ENCODE measurements around the gene MOBP.
A peak's percentile ranks its signal among the peaks of the same experiment; 100 is the strongest.
"Not testable (repeated sequence)": the region's sequence is repeated elsewhere in the genome, so short reads cannot be mapped to it uniquely, and the experiment has no call there.

MOBP gene

GRCh38 chr3:39449796-39450195 lies 17.7 kb upstream of the MOBP start:
- DNase-seq (ENCODE audit: low read depth, low spot score) = no peak

- no peak for DNase-seq (ENCODE audit: low read depth, low spot score)
Observed at GRCh38 chr3:39453134-39453533, 14.3 kb upstream of the MOBP start.

GRCh38 chr3:39453872-39454271 lies 13.6 kb upstream of the MOBP start:
- DNase-seq (ENCODE audit: low read depth, low spot score) = not testable (repeated sequence)

- DNase-seq (ENCODE audit: low read depth, low spot score) = no peak
Observed at GRCh38 chr3:39454591-39455217, 12.8 kb upstream of the MOBP start.

GRCh38 chr3:39456159-39456558 lies 11.3 kb upstream of the MOBP start:
- no peak for DNase-seq (ENCODE audit: low read depth, low spot score)

GRCh38 chr3:39457361-39457760 lies 10.1 kb upstream of the MOBP start:
- DNase-seq (ENCODE audit: low read depth, low spot score) = no peak

GRCh38 chr3:39458579-39458978 lies 8.9 kb upstream of the MOBP start:
- not testable (repeated sequence) for DNase-seq (ENCODE audit: low read depth, low spot score)

- no peak for DNase-seq (ENCODE audit: low read depth, low spot score)
Observed at GRCh38 chr3:39460677-39461076, 6.8 kb upstream of the MOBP start.

GRCh38 chr3:39463269-39463668 lies 4.2 kb upstream of the MOBP start:
- DNase-seq (ENCODE audit: low read depth, low spot score) = no peak

- no peak for DNase-seq (ENCODE audit: low read depth, low spot score)
Observed at GRCh38 chr3:39466988-39467387, 492 bp upstream of the MOBP start.

GRCh38 chr3:39468108-39468436 lies 592 bp downstream of the MOBP start:
- DNase-seq (ENCODE audit: low read depth, low spot score) = no peak

GRCh38 chr3:39469258-39469657 lies 1.8 kb downstream of the MOBP start:
- DNase-seq (ENCODE audit: low read depth, low spot score) = no peak

GRCh38 chr3:39469945-39470344 lies 2.5 kb downstream of the MOBP start:
- no peak for DNase-seq (ENCODE audit: low read depth, low spot score)

- no peak for DNase-seq (ENCODE audit: low read depth, low spot score)
Observed at GRCh38 chr3:39471652-39472051, 4.2 kb downstream of the MOBP start.

- DNase-seq (ENCODE audit: low read depth, low spot score) = peak; percentile 68
Observed at GRCh38 chr3:39473452-39474125, 6.1 kb downstream of the MOBP start.

- DNase-seq (ENCODE audit: low read depth, low spot score) = no peak
Observed at GRCh38 chr3:39474126-39474515, 6.6 kb downstream of the MOBP start.

GRCh38 chr3:39476783-39477182 lies 9.3 kb downstream of the MOBP start:
- no peak for DNase-seq (ENCODE audit: low read depth, low spot score)

GRCh38 chr3:39478226-39478625 lies 10.7 kb downstream of the MOBP start:
- DNase-seq (ENCODE audit: low read depth, low spot score) = no peak

- DNase-seq (ENCODE audit: low read depth, low spot score) = no peak
Observed at GRCh38 chr3:39479701-39480414, 12.4 kb downstream of the MOBP start.

- no peak for DNase-seq (ENCODE audit: low read depth, low spot score)
Observed at GRCh38 chr3:39485547-39485946, 18.1 kb downstream of the MOBP start.

- no peak for DNase-seq (ENCODE audit: low read depth, low spot score)
Observed at GRCh38 chr3:39491014-39491413, 23.5 kb downstream of the MOBP start.

GRCh38 chr3:39491733-39492350 lies 24.4 kb downstream of the MOBP start:
- DNase-seq (ENCODE audit: low read depth, low spot score) = no peak

GRCh38 chr3:39494781-39495180 lies 27.3 kb downstream of the MOBP start:
- DNase-seq (ENCODE audit: low read depth, low spot score) = no peak
